NCI-H345 treated with DMSO at 0.1 percent for 48 hours (cell line): ENCODE measurements around the gene MYO1D.

Experiments used
- DNase-seq: peaks from one replicate; lab custom pipeline; 2025; ENCODE audit not compliant: unreplicated experiment; lab: John Stamatoyannopoulos, UW

Gene MYO1D

DNA sequence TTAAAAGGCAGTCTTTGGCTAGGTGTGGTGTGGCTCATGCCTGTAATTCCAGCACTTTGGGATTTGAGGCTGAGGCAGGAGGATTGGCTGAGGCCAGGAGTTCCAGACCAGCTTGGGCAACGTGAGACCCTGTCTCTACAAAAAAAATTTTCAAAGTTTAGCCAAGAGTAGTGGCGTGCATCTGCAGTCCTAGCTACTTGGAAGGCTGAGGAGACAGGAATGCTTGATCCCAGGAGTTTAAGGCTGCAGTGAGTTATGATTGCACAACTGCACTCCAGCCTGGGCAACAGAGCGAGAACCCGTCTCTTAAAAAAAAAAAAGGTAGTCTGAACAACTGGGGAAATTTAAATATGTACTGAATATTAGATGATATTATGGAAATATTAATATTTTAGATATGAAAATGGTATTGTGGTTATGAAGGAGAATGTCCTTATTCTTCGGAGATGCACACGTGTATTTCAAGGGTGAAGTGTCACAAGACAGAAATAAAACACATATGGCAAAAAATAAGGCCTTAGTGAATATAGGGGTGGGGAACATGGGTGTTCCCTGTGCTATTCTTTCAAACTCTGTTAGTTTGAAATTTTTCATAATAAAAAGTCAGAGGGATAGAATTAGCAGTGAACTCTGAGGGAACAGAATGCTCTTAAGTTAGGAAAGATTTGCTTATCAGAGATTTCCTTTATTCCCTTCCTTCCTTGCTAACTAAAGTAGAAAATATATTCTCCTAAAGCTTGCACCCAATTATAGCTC lies 245.4 kb downstream of the MYO1D start:
- DNase-seq: no peak

GRCh38 chr17:32629563-32630190 lies 247.2 kb downstream of the MYO1D start:
- no peak for DNase-seq

- no peak for DNase-seq
These were observed 248.5 kb downstream of the MYO1D start for GRCh38 chr17:32628271-32629044.

GRCh38 chr17:32627239-32627996 lies 249.5 kb downstream of the MYO1D start:
- peak; percentile 89 for DNase-seq

DNA sequence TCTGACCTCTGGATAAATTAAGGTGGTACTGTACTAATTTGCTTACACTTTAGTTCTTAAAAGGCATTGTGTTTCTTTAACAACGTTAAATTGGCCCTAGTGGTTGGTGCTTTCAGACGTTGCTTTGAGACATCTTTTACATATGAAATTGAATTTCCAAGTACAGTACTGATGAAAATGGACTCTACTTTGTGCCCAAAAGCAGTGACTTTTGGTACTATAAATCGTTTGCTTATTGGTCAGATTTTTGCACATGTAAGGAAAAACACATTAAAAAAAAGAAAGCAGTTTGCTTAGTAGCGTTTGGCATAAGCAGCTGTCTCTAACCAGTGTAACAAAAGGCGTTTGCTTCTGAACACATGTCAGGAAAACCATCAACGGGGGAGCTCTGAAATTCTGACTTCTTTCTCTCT lies 250.5 kb downstream of the MYO1D start:
- peak; percentile 76 for DNase-seq

GRCh38 chr17:32625971-32626370 lies 251.0 kb downstream of the MYO1D start:
- peak; percentile 79 for DNase-seq

- DNase-seq: no peak
These were observed 253.7 kb downstream of the MYO1D start for GRCh38 chr17:32623196-32623595.

DNA sequence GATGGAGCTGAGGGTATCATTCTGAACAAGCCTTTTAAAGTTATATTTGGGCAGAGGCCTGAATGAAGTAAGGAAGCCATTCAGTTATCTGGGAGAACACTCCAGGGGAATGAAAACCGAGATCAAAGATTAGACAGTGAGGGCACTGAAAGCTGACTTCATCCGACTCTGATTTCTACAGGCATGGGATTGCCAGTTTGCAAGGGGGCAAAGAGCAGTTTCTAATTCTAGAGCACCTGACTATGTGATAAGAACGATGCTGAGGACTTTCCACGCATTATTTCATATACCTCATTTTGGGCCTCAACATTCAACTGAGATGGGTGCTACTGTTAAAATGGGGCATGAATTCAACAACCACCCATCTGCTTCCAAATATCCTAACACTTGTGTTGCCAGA lies 254.4 kb downstream of the MYO1D start:
- DNase-seq: no peak

- DNase-seq: no peak
These were observed 255.2 kb downstream of the MYO1D start for GRCh38 chr17:32621612-32622312.

DNA sequence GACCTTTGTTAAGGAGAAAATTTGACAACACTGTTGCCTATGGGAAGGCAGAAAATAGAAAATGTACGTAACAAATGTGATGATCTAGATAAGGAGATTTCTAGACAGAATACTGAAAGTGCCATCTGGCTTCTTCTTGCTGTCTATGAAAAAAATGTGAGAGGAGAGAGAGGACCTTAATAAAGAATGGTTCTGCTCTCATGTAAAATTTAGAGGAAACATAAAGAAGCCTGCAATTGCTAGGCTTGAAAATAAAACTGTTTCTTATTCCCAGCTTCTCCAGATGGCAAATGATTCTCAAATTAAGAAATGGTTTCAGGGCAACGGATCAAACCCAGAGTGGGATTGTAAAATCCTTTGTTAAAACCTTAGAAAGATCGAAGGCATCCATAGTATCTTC lies 261.6 kb downstream of the MYO1D start:
- no peak for DNase-seq

- no peak for DNase-seq
These were observed 266.0 kb downstream of the MYO1D start for GRCh38 chr17:32610943-32611342.

GRCh38 chr17:32609884-32610650 lies 266.9 kb downstream of the MYO1D start:
- no peak for DNase-seq

DNA sequence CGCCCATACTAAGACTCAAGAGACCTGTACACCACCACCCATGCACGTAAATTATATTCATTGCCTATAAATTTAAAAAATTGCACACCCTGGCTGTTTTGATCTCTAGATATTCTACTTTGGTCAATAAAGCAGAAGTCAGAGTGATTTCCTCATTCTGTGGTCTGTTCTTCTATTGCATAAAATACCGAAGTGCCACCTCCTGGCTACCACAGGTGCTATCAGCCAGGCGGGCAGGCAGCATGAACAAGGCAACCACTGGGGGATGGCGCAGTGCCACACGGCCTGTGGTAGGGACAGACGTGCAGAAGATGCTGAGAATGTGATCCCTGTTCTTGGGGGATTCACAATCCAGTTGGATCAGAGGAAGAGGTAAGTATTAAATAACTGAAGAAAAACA lies 267.8 kb downstream of the MYO1D start:
- DNase-seq: no peak

DNA sequence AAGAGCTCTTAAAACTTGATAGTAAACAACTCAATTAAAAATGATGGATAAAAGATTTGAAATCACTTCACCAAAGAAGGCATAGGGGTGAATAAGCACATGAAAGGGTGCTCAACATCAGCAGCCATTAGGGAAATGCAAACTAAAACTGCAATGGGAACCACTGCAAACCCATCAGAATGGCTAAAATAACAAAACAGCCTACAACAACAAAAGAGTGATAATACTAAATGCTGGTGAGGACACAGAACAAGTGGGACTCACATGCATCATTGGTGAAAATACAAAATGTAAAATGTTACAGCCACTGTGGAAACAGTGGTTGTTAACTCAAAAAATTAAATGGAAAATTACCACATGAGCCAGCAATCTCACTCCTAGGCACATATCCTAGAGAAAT lies 268.7 kb downstream of the MYO1D start:
- DNase-seq: no peak

GRCh38 chr17:32604966-32605365 lies 272.0 kb downstream of the MYO1D start:
- no peak for DNase-seq

DNA sequence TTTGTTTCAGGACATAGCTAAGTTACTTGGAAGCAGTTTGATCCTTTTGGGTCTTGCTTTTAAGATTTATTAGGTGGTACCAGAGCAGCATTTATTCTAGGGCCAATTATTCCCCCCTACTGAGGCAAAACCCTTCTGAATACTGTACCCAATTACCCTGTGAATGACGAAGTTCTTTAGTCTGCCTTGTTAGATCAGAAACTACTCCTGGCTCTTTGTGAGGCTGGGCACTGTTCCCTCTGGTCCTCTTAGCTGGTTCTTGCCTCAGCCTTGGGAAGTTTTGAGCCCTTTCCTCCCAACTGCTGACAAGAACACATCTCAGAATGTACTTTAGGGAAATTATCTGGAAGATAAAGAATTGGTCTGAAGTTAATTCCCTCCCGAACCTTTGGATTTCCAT lies 274.5 kb downstream of the MYO1D start:
- no peak for DNase-seq

- no peak for DNase-seq
These were observed 275.1 kb downstream of the MYO1D start for GRCh38 chr17:32601866-32602265.

DNA sequence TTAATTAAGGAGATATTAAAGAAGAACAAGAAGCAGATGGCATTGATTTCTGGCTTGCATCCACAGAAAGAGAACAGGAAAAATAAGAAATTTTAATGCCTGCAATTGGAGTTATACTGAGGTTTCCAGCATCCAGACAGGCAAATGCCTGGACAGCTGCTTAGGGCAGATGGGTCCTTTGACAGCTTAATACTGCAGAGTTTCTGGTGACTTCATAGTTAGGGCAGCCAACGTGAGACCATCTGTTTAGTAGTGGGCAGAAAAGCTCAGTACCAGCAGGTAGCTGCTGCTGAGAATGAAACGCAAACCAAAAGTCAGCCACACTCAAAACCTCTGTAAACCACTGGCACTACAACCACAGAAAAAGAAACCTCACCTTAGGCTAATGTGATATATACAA lies 280.3 kb downstream of the MYO1D start:
- no peak for DNase-seq

DNA sequence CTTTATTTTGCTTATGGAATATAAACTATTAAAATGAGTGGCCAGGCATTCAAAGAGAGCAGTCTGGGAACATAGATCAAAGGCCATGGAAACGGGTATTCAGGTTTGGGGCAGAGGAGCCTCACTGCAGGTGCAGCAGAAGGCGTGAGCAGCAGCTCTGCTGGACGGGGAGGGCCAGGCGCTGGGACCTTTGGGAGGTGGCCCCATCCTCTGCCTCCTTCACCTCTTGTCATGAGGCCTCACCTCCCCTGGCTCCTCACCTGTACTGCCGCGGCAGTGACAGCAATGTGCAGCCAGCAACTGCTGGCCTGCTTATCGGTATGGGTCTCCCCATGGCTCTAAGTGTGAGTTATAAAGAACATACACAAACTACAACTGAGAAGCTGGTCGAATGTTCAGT lies 280.7 kb downstream of the MYO1D start:
- no peak for DNase-seq

- DNase-seq: no peak
These were observed 283.9 kb downstream of the MYO1D start for GRCh38 chr17:32593003-32593402.
